Measurements from ENCODE around the gene RDX.

DNA sequence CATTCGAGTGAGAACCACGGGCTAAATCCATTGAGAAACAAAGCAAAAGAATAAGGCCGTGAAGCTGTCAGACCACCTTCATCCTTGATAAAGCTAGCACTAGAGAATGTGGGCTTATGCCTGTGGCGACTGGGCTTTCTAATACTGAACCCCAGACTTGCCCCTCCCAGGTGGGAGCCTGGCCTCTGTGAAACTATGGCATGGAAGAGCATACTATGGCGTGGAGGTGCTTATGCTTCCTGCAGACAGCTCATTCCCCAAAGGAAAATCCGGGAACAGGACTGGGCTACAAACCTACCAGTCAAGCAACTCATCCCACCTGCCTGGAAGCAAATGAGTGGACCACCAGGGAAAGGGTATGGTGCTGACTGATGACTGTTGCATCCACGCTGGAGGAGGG, 110.8 kb downstream of the RDX start:
- no peak for TF ChIP-seq CTCF (conservative IDR thresholded peaks at IDR 0.05 in 1 of 2, IDR thresholded peaks at IDR 0.05 in 1 of 2; ENCODE audit: low read depth in 1 of 2, low read length in 2 of 2)
- no peak for TF ChIP-seq EZH2 (IDR thresholded peaks at IDR 0.05; ENCODE audit: low read length, missing control alignments)

Measured in fibroblast of lung (primary cell).